Stomach (tissue), 9 donors: ENCODE data around the gene ARL14EPL. TPM values are rescaled to one million over a fixed set of nuclear protein-coding genes. Genes with fewer than 3 reads are reported as not detected.

ENCODE experiments used
- DNase-seq, 2 donors: peaks; one replicate each; pipeline versions ENCODE4 v3.0.0 to v3.0.0-alpha.2; 2013 to 2019
- H3K27ac ChIP-seq, 5 donors: fragments of 200-600 bp in 4 of 5; sonication (generic) in 4 of 5; one replicate each; pipeline ENCODE4 v1.5.1; 2013 to 2019; ENCODE audit warnings: mild to moderate bottlenecking in 1 of 5, moderate library complexity in 1 of 5
- H3K27me3 ChIP-seq, 3 donors: fragments of 200-600 bp; sonication (generic); one replicate each; pipeline ENCODE4 v1.5.1; 2017 to 2019; ENCODE audit warnings: mixed run types in 1 of 3
- H3K36me3 ChIP-seq, 4 donors: fragments of 200-600 bp; sonication (generic); 1 replicate in 3 of 4; 2 replicates in 1 of 4; pipeline ENCODE4 v1.5.1; 2016 to 2019
- H3K4me1 ChIP-seq, 4 donors: fragments of 200-600 bp; sonication (generic); one replicate each; pipeline ENCODE4 v1.5.1; 2016 to 2019
- H3K4me3 ChIP-seq, 4 donors: fragments of 200-600 bp; sonication (generic) in 3 of 4; one replicate each; pipeline ENCODE4 v1.5.1; 2016 to 2019; ENCODE audit warnings: mild to moderate bottlenecking in 1 of 4
- H3K9me3 ChIP-seq, 4 donors: fragments of 200-600 bp; sonication (generic); one replicate each; pipeline ENCODE4 v1.5.1; 2016 to 2019
- CTCF ChIP-seq, 7 experiments: fragments of 450-650 bp in 4 of 7; fragments of 200-600 bp in 3 of 7; sonication (generic) in 3 of 7; IDR thresholded peaks; one replicate each; pipeline ENCODE4 v1.5.1; 2016 to 2019; ENCODE audit warnings: antibody characterized with exemption in 7 of 7, control low read depth in 2 of 7, mild to moderate bottlenecking in 1 of 7
- EP300 ChIP-seq: sonication (generic); formaldehyde crosslinking; IDR thresholded peaks from one replicate; pipeline ENCODE4 v1.6.1; 2017; ENCODE audit warnings: antibody characterized with exemption
- POLR2A ChIP-seq, 4 donors: fragments of 450-650 bp; IDR thresholded peaks; one replicate each; pipeline ENCODE4 v1.6.1; 2016; ENCODE audit warnings: antibody characterized with exemption in 4 of 4, control low read depth in 2 of 4, mild to moderate bottlenecking in 1 of 4, moderate library complexity in 1 of 4
- POLR2AphosphoS5 ChIP-seq, 3 donors: sonication (generic); formaldehyde crosslinking; IDR thresholded peaks; one replicate each; pipeline ENCODE4 v1.6.1; 2016; ENCODE audit warnings: antibody characterized with exemption in 3 of 3
- WGBS, 5 donors: extraction: QIAGEN DNeasy Blood & Tissue Kit in 3 of 5; methylation state at CpG; one replicate each; pipeline versions ENCODE4 v1.1.5 to v1.1.7; 2013 to 2018; 5-methylcytosine and 5-hydroxymethylcytosine counted together
- intact Hi-C: fragments of 100-400 bp; cut with DNase I; formaldehyde crosslinking; loops from one replicate; pipeline ENCODE4 v1.15.1; 2023; ENCODE audit warnings: low total_unique reads
- polyA plus RNA-seq, 3 donors: library from polyadenylated mRNA; stranded (reverse); fragments of 200-250 nt; gene quantifications; one replicate each; pipeline ENCODE4 v1.2.3, GENCODE V29; 2013
- total RNA-seq, 5 donors: library from RNA; depleted of rRNA; stranded (reverse); fragments of >200 nt; gene quantifications; one replicate each; pipeline versions ENCODE4 v1.1.0 to v1.2.3, GENCODE V29; 2014 to 2016
- donor health status: healthy with polysubstance abuse.
- donor health status: Bipolar disorder and iron deficiency.
- donor health status: healthy.

The ARL14EPL gene
- total and polyA plus RNA-seq, 8 donors, result not detected

GRCh38 chr5:115992848-115993350 is 39.4 kb upstream of the ARL14EPL start:
- H3K27ac ChIP-seq, result no peak overlapping the region
- no peak for TF ChIP-seq POLR2A (IDR thresholded peaks at IDR 0.05)
- TF ChIP-seq EP300, result no peak
- TF ChIP-seq POLR2AphosphoS5 (IDR thresholded peaks at IDR 0.05), result no peak
- intact Hi-C loops, result no loop called here
- H3K4me3 ChIP-seq, result no peak overlapping the region
- WGBS, 5 donors, result 57 to 80% (median 71%) methylated on average over 5 of the region's 5 CpGs
- H3K9me3 ChIP-seq, result no peaks in the 10 kb centered on the region
- H3K36me3 ChIP-seq, result no peaks in the 10 kb centered on the region
- no peaks in the 10 kb centered on the region for H3K4me1 ChIP-seq
- H3K27me3 ChIP-seq, result no peaks in the 10 kb centered on the region
- no peak for DNase-seq

GRCh38 chr5:115995351-115995750 is 36.9 kb upstream of the ARL14EPL start:
- Histone ChIP-seq H3K4me3 (no peak overlapping the region), H3K9me3 (no peaks in the 10 kb centered on the region), H3K4me1 (no peaks in the 10 kb centered on the region), H3K36me3 (no peaks in the 10 kb centered on the region), H3K27ac (no peak overlapping the region), H3K27me3 (no peaks in the 10 kb centered on the region)
- TF ChIP-seq EP300 (no peak), CTCF (IDR thresholded peaks at IDR 0.05) (no peak), POLR2AphosphoS5 (IDR thresholded peaks at IDR 0.05) (no peak), POLR2A (IDR thresholded peaks at IDR 0.05) (no peak)
- intact Hi-C loops, result no loop called here
- DNase-seq, result no peak
- WGBS, 5 donors, result 83 to 92% (median 89%) methylated on average over 6 of the region's 6 CpGs

- Histone ChIP-seq H3K4me1 (no peaks in the 10 kb centered on the region), H3K27me3 (no peaks in the 10 kb centered on the region), H3K27ac (no peak overlapping the region), H3K36me3 (no peaks in the 10 kb centered on the region), H3K4me3 (no peak overlapping the region), H3K9me3 (no peaks in the 10 kb centered on the region)
- intact Hi-C loops, result no loop called here
- WGBS, 5 donors, result 75 to 79% (median 77%) methylated on average over 6 of the region's 6 CpGs
- TF ChIP-seq POLR2A (IDR thresholded peaks at IDR 0.05) (no peak), CTCF (IDR thresholded peaks at IDR 0.05) (no peak), EP300 (no peak), POLR2AphosphoS5 (IDR thresholded peaks at IDR 0.05) (no peak)
- DNase-seq, result no peak
Observed at GRCh38 chr5:116002116-116002906, 30.0 kb upstream of the ARL14EPL start.

DNA sequence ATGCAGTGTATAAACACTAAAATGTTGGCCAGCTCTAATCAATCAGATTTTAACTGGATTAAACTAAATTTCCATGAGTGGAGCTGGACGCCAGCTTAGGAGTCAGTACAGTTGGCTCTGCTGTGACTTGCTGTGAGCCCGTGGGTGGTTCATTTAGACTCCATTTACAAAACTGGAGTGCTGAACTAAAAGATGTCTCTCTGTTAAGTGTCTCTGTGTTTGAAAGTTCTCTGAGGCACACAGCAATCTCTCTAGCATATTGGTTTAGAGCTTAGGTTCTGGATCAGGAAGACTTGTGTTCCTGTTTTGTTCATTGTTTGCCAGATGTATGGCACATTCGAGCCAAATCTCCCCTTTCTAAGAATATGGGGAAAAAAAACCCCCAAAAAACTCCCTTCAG is 28.0 kb upstream of the ARL14EPL start:
- DNase-seq, result no peak
- H3K36me3 ChIP-seq, result no peaks in the 10 kb centered on the region
- no peak overlapping the region for H3K4me3 ChIP-seq
- intact Hi-C loops, result no loop called here
- no peak overlapping the region for H3K27ac ChIP-seq
- no peaks in the 10 kb centered on the region for H3K9me3 ChIP-seq
- H3K4me1 ChIP-seq, result no peaks in the 10 kb centered on the region
- WGBS, 5 donors, result 73 to 88% (median 82%) methylated on average over 3 of the region's 3 CpGs
- TF ChIP-seq POLR2AphosphoS5 (IDR thresholded peaks at IDR 0.05) (no peak), CTCF (IDR thresholded peaks at IDR 0.05) (no peak), POLR2A (IDR thresholded peaks at IDR 0.05) (no peak), EP300 (no peak)
- H3K27me3 ChIP-seq, result no peaks in the 10 kb centered on the region

- WGBS, 5 donors, result 80 to 89% (median 84%) methylated on average over 3 of the region's 3 CpGs
- TF ChIP-seq CTCF (IDR thresholded peaks at IDR 0.05), result no peak
- H3K9me3 ChIP-seq, result no peaks in the 10 kb centered on the region
- DNase-seq, result no peak
- H3K36me3 ChIP-seq, result no peaks in the 10 kb centered on the region
- no peak overlapping the region for H3K4me3 ChIP-seq
- H3K4me1 ChIP-seq, result no peaks in the 10 kb centered on the region
- H3K27ac ChIP-seq, result no peak overlapping the region
- intact Hi-C loops, result no loop called here
- no peaks in the 10 kb centered on the region for H3K27me3 ChIP-seq
Observed at GRCh38 chr5:116009806-116010205, 22.5 kb upstream of the ARL14EPL start.
